ENCODE measurements around the gene INAFM2. TPM values are rescaled to one million over a fixed set of nuclear protein-coding genes. Genes with fewer than 3 reads are reported as not detected.

INAFM2 gene
- total RNA-seq, 1 donor from 2014 or later: 33.8 TPM

DNA sequence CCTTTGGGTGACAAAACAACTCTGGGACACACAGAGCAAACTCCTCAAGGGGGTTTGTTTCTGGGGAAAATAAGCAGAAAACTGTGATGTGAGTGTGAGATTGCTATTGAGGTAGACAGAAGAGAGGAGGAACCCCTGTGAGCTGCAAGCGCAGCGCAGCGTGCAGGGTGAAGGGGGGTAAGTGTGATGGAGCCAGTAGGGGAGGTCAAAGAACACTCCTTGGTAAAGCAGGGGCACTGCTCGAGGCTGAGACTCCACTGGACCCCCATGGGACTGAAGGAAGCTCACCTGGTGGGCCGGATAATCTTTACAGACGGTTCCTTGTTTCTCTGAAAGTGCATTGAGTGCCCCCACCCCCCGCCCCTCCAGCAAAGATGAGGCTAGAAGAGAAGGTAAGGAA is 7.5 kb downstream of the INAFM2 start:
- no peak for DNase-seq
- H3K4me1 ChIP-seq: peaks cover 98% of the 10 kb centered on the region
- peak overlapping the region; percentile 56 for H3K27ac ChIP-seq
- no peak overlapping the region for H3K4me3 ChIP-seq
- no peak for ATAC-seq
- H3K9me3 ChIP-seq: no peaks in the 10 kb centered on the region
- no peaks in the 10 kb centered on the region for H3K27me3 ChIP-seq (ENCODE audit: low read depth)
- intact Hi-C loops (cut with DNase I): no loop called here
- TF ChIP-seq, protein P1, sequence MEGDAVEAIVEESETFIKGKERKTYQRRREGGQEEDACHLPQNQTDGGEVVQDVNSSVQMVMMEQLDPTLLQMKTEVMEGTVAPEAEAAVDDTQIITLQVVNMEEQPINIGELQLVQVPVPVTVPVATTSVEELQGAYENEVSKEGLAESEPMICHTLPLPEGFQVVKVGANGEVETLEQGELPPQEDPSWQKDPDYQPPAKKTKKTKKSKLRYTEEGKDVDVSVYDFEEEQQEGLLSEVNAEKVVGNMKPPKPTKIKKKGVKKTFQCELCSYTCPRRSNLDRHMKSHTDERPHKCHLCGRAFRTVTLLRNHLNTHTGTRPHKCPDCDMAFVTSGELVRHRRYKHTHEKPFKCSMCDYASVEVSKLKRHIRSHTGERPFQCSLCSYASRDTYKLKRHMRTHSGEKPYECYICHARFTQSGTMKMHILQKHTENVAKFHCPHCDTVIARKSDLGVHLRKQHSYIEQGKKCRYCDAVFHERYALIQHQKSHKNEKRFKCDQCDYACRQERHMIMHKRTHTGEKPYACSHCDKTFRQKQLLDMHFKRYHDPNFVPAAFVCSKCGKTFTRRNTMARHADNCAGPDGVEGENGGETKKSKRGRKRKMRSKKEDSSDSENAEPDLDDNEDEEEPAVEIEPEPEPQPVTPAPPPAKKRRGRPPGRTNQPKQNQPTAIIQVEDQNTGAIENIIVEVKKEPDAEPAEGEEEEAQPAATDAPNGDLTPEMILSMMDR (IDR thresholded peaks at IDR 0.05): no peak
- H3K36me3 ChIP-seq: peaks cover 14% of the 10 kb centered on the region

DNA sequence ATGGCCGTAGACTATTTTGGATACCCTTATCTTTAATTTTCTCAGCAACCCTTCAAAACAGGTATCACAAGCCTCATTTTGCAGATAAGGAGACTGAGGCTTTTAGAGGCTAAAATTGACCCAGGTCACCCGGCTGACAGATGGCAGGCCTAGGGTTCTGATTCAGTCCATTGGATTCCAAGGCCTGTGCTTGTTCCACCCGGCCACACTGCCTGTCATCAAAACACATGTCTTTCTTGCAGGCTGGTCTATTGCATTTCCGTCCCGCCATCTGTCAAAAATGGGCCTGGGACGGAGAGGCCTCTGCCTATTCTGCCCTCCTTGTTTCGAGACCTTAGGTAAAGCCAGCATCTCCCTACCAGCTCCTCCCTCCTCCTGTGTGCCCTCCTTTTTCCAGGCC is 8.1 kb downstream of the INAFM2 start:
- TF ChIP-seq, protein P1 (IDR thresholded peaks at IDR 0.05): no peak
- H3K27me3 ChIP-seq (ENCODE audit: low read depth): no peaks in the 10 kb centered on the region
- ATAC-seq (no peak), DNase-seq (no peak)
- intact Hi-C loops (cut with DNase I): no loop called here
- peaks cover 98% of the 10 kb centered on the region for H3K4me1 ChIP-seq
- H3K4me3 ChIP-seq: no peak overlapping the region
- peaks cover 20% of the 10 kb centered on the region for H3K36me3 ChIP-seq
- no peaks in the 10 kb centered on the region for H3K9me3 ChIP-seq
- no peak overlapping the region for H3K27ac ChIP-seq

DNA sequence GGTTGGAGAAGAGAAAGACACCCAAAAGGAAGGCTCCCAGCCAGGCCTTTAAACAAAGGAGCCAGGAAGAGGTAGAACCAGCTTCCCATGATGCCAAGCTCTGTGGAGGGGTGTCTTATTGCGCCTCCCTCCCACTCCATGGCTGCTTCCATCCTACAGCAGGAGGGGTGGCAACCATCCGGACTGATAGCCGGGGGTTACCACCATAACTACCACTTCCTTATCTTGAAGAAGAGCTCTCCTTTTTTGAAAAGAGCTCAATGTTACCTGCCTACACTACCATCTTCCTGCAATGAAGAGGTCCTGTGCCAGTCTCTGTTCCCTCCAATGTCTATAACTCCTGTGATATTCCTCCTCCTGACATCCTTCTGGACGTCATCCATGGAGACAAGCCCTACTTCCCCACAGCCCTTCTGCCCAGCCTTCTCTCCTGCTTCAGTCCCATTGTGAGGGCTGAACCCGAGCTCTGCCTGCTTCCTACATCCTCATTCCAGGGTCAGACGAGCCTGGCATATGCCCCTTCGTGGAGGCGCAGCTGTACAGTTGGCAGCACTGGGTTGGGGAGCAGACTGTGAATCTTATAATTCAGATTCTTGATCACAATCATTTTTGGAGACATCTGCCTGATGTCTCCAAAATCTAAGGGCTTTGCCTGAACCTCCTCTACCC is 8.8 kb downstream of the INAFM2 start:
- intact Hi-C loops (cut with DNase I): no loop called here
- peaks cover 98% of the 10 kb centered on the region for H3K4me1 ChIP-seq
- TF ChIP-seq, protein P1 (IDR thresholded peaks at IDR 0.05): no peak
- no peaks in the 10 kb centered on the region for H3K9me3 ChIP-seq
- peak overlapping the region; percentile 18 for H3K27ac ChIP-seq
- H3K4me3 ChIP-seq: no peak overlapping the region
- DNase-seq (no peak), ATAC-seq (no peak)
- no peaks in the 10 kb centered on the region for H3K27me3 ChIP-seq (ENCODE audit: low read depth)
- H3K36me3 ChIP-seq: peaks cover 25% of the 10 kb centered on the region

DNA sequence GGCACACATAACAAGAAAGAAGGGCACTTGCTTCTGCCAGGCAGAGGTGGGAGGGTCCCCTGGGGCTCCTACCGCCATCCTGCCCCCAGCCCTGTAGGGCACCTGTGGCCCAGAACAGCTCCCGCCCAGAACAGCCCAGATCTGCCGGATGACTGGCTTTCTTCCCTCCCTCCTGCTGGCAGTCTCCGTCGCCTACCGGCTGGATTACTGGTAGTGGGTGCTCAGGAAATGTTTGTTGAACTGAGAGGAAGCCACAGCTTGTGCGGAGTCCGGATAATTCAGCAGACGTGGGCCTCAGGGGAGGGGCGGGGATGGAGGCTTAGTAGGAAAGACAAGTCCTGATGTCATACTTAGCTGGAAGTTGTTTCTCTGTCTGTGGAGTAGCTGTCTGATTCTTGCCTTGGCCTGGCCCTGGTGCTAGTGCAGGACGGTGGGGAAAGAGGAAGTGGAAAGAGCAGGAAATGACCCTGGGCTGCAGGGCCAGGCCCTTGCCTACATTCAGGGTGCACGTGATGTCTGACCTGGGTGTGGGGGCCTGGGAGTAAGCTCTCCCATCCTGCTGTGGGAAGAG is 10.5 kb downstream of the INAFM2 start:
- Histone ChIP-seq H3K27ac (peak overlapping the region; percentile 90), H3K9me3 (no peaks in the 10 kb centered on the region), H3K4me1 (peaks cover 100% of the 10 kb centered on the region), H3K36me3 (peaks cover 27% of the 10 kb centered on the region), H3K4me3 (peak overlapping the region; percentile 39), H3K27me3 (ENCODE audit: low read depth) (no peaks in the 10 kb centered on the region)
- peak; percentile 42 to 74 for ATAC-seq
- TF ChIP-seq, protein P1 (IDR thresholded peaks at IDR 0.05): no peak
- DNase-seq: peak; percentile 81
- intact Hi-C loops (cut with DNase I): no loop called here

DNA sequence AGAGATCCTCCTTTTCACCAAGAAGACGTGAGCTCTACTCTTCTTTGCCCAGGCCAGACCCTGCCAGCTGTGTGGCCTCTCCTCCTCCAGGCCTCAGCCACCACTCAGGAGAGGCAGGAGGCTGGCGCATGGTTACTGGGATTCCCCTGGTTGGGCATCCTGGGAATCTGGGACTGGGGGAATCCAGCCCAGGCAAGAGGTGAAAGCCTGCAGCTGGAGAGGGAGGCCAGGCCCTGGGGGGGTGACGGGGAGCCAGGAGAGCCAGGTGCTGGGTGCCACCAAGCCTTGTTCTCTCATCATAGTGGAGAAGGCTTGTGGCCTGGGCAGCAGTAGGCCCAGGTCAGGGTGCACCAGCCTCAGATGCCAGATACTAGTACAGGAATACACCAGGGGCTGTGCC is 11.0 kb downstream of the INAFM2 start:
- no peak for DNase-seq
- Histone ChIP-seq H3K9me3 (no peaks in the 10 kb centered on the region), H3K4me1 (peaks cover 100% of the 10 kb centered on the region), H3K4me3 (no peak overlapping the region), H3K27me3 (ENCODE audit: low read depth) (no peaks in the 10 kb centered on the region), H3K27ac (peak overlapping the region; percentile 90), H3K36me3 (peaks cover 27% of the 10 kb centered on the region)
- TF ChIP-seq, protein P1 (IDR thresholded peaks at IDR 0.05): no peak
- intact Hi-C loops (cut with DNase I): no loop called here
- ATAC-seq: no peak
